KOPT-K1 (cell line): Measurements from ENCODE around the gene DLX6.

ENCODE experiments used
- H3K27ac ChIP-seq: fragments of 200-600 bp; sonication (generic); 2 replicates; pipeline ENCODE4 v1.5.1; 2016; ENCODE audit warnings: antibody characterized with exemption, mild to moderate bottlenecking, low read depth, low read length; ENCODE audit not compliant: poor library complexity, severe bottlenecking
- H3K36me3 ChIP-seq: fragments of 200-600 bp; sonication (generic); 2 replicates; pipeline ENCODE4 v1.5.1; 2017; ENCODE audit warnings: antibody characterized with exemption, mild to moderate bottlenecking, low read length, moderate library complexity; ENCODE audit not compliant: insufficient read depth
- H3K9me3 ChIP-seq: fragments of 200-600 bp; sonication (generic); 2 replicates; pipeline ENCODE4 v1.5.1; 2017; ENCODE audit warnings: antibody characterized with exemption, low read length, mild to moderate bottlenecking; ENCODE audit not compliant: insufficient read depth, poor library complexity, severe bottlenecking

Gene DLX6

DNA sequence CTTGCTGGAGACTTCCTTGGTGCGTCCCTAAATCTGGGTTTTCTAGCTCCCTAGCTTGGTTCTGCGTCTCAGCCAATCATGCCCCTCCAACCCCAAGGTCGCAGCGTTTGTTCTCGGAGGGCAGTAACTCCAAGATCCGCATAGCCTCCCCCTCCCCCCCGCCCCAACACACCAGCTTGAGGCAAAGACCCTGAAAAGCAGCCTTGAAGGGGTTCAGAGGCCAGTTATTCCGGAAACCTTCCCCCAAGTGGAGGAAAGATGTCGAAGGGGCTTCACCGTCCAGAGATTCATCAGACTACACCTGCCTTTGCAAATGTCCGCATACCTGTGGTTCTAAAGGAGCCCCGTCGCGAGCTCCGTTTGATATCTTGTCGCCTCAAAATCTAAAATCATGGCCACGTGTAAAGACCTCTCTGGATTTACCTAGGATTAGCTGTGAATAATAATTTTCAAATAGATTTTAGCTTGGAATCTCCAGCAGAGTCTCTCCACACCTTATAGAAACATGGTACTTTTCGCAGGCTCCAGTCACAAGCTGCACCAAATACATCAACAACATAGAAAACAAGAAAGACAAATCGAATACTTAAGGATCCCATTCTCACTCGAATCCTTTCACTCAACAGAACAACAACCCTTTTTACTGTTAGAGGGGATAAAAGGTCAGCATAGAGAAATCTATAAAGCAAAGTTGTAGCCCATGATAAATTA lies 7.9 kb downstream of the DLX6 start:
- Histone ChIP-seq H3K9me3 (peaks cover 7% of the 10 kb centered on the region), H3K36me3 (no peaks in the 10 kb centered on the region), H3K27ac (no peak overlapping the region)

DNA sequence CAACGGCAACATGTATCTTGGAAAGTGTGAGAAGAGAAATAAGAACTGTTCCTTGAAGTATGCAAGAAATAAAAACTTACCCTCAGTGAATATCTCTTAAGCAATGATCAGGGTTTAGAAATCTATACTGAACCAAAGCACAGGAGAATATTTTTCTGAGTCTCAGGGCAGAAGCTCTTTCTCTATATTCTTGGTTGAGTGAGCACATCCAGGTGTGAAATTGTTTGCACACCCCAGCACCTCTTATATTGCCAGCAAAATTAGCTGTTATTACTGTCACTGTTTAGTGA lies 8.4 kb downstream of the DLX6 start:
- Histone ChIP-seq H3K27ac (no peak overlapping the region), H3K9me3 (peaks cover 8% of the 10 kb centered on the region), H3K36me3 (no peaks in the 10 kb centered on the region)

DNA sequence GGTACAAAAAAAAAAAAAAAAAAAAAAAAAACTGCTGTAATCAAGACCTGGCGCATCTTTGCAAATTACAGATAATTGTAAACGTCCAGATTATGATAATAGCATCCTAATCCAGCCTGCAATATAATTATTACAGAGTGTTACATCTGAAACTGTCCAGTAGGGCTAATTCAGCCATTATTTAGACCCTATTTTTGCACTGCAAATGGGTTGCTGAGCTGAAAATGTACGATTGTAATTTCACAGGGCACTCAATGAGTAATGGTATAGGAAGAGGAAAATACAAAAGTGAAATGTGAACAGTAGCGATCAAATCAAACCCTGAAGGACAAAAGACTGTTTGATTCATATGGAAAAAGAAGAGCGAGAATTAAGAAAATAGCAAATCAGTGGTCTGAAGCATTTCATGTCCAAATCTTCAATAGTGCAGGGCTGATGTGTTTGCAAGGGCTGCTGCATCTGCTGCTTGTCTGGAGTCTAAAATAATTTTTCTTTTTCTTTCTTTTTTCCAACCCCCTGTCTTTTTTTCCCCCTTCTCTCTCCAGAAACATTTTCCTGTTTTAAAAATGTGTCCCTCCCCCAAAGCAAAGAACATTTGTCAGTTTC lies 8.9 kb downstream of the DLX6 start:
- H3K36me3 ChIP-seq, result no peaks in the 10 kb centered on the region
- H3K9me3 ChIP-seq, result peaks cover 8% of the 10 kb centered on the region
- H3K27ac ChIP-seq, result no peak overlapping the region

DNA sequence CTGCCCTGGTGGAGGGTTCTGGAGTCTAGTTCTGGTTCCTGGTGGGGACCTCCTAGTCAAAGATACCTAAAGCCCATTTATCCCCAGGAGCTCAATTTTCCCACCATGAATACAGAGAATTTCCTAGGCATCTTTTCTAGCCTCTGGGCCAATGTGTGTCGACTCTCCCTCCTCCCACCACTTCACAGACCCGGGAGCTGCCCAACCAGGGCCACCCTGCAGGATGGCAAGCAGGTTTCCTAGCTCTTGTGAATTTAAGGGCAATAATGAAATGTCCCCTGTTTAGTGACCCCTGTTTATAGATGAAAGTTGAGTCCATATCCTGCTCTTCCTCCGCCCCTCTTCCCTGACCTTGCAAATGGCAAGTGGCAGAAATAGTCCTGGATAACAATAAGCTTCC lies 9.9 kb downstream of the DLX6 start:
- Histone ChIP-seq H3K36me3 (no peaks in the 10 kb centered on the region), H3K9me3 (peaks cover 8% of the 10 kb centered on the region), H3K27ac (no peak overlapping the region)

DNA sequence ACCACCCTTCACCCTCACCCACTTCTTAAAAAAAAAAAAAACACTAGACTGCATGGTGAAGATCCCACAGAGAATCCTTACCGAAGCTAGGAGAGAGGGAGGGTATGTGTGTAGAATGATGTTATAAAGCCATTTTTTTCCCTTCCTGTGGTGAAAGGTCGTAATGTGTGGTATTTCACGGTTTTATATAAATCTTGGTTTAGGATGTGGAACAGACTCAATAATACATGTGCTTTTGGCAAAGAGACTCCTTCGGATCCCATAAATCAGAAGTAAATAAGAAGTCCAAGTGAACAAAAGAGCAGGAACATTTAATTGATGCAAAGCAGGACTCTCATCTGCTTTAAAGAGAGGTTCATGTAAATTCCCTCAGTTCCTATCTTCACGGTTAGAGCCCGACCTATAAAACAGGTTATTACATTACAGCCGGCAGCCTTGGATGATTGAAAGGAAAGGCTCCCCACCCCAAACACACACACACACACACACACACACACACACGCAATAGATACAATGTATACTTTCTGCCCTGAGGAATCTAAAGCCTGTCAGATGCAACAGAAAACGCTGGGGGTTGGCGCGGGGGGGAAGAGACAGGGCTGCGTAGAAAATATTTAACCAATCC lies 10.5 kb downstream of the DLX6 start:
- Histone ChIP-seq H3K27ac (no peak overlapping the region), H3K36me3 (no peaks in the 10 kb centered on the region)

DNA sequence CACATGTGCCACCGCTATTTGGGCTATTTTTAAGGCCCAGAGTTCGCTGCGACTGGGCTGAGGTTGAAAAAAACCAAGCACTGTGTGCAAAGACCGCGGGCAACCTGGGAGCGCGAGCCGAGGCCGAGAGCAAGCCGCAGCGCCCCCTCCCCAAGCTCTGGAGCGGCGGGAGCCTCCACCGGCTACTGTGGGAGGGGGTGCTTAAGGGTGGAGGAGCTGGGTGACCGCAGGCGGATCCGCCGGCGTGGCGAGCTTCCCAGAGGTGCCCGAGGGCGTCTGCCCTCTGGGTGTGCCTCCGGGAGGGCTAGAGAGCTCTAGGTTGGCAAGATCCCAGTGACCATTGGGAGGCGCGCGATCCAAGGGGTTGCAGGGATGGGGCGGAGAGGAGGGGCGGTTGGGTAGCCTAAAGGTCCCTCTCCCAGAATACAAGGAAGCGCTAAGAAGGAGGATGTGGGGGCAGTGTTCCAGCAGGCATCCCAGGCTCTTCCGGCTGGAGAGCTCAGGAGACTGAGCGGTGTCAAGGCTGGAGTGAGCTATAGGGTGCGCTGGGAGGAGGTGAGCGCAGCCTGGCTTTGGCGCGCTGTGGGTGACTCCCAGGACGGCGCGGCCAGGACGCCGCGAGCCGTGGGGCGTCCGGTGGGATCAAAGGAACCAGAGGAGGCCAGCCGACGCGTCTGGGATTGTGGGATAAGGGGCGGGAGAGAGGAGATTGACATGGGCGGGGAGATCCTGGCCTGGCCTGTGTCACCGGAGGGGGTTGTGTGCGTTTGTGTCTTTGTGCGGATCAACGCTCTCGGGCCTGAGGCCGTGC lies 11.2 kb downstream of the DLX6 start:
- peaks cover 8% of the 10 kb centered on the region for H3K9me3 ChIP-seq
- H3K36me3 ChIP-seq, result no peaks in the 10 kb centered on the region
- H3K27ac ChIP-seq, result no peak overlapping the region

More for the DNA sequence above, 10.5 kb downstream of the DLX6 start:
- H3K9me3 ChIP-seq, result peaks cover 8% of the 10 kb centered on the region

DNA sequence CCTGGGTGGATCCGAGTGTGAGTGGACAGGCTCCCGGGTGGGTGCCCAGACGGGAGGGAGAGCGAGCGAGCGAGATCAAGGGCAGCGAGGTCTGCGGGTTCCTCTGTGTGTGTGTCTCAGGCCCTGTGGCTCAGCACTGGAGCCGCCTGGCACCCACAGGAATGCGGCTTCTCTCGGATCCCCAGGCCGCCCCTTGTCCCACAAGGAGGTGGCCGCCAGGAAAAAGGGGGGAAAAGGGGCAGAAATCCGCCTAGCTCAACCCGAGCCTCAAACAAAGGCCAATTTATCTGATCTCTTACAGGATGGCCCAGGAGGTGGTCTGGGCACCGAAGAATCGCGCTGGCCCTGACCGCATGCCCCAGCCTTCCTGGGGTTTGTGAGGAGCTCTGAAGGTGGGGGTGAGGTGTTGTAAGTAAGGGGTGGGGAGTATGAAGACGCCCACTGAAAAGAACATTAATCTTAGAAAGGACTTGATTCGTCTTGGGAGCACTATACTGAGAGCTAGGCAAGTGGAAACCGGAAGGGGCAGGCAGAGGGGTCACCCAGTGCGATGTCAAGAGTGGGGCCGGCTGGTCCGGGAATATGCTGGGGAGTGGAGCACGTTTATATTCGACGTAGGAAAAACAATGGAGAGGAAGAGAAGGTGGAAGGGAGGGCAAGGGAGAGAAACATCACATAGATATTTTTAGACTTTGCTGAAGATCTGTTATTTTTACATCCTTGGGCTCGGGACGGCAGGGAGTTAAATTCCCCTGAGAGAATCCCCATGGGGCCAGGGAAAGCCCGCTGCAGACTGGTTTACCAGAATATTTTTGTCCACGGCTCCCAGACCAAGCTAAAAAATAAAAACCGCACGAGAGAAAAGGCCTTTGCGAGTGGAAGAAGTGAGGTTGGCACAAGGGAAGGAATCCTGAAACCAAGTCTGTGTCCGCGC lies 12.1 kb downstream of the DLX6 start:
- H3K27ac ChIP-seq, result no peak overlapping the region
- peaks cover 8% of the 10 kb centered on the region for H3K9me3 ChIP-seq
- no peaks in the 10 kb centered on the region for H3K36me3 ChIP-seq

DNA sequence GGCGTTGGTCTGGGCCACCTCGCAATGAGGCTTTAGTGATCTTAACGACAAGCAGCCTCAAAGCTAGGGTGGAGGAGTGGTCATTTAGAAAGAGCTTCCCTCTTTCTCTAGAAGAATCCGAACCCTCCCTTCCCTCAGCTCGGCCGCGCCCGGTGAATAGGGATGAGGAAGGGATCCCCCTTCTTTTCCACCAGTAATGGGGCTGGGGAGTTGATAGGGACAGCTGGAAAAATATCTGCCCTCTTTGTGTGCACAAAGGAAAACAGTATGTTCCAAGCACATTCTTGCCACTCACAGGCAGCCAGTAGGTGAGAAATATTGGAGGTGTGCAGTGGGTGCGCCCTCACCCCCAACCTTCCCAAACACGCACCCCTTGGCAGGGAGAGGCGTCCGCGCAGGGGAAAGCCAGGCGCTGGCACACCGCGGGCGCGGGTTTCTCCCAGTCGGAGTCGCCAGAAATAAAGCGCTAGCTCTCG lies 12.8 kb downstream of the DLX6 start:
- no peak overlapping the region for H3K27ac ChIP-seq
- H3K9me3 ChIP-seq, result peaks cover 8% of the 10 kb centered on the region
- H3K36me3 ChIP-seq, result no peaks in the 10 kb centered on the region

DNA sequence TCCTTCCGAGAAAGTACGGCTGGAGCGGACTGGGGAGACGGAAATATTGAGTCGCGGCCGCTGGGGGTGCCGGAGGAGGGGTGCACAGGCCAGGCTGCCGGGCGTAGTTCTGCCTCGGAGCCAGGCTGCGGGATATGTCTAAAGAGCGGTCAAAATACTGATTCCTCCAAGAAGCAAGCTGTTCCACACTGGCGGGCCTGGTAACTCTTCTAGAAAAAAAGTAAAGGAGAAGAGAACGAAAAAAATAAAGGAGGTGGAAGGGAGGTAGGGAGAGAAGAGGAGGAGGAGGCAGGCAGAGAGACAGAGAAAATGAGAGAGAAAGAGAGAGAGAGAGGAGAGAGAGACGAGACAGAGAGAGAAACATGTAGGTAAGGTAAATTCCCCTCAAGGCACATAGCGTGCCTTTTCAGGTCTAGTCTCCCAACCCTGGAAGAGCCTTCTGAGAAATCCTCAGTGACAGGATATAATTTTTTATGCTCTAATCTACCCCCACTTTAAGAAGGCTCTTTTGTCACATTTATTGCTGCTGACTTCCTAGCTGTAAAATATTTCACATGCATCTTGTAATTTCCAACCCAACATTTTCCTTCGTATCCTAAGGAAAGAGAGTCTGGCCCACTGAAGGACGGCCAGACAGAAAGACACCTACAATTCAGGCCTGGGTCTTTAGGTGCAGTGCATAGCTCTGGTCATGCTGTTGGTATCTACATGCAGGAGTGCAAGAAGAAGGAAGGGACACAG lies 13.6 kb downstream of the DLX6 start:
- Histone ChIP-seq H3K36me3 (no peaks in the 10 kb centered on the region), H3K9me3 (peaks cover 8% of the 10 kb centered on the region), H3K27ac (no peak overlapping the region)

DNA sequence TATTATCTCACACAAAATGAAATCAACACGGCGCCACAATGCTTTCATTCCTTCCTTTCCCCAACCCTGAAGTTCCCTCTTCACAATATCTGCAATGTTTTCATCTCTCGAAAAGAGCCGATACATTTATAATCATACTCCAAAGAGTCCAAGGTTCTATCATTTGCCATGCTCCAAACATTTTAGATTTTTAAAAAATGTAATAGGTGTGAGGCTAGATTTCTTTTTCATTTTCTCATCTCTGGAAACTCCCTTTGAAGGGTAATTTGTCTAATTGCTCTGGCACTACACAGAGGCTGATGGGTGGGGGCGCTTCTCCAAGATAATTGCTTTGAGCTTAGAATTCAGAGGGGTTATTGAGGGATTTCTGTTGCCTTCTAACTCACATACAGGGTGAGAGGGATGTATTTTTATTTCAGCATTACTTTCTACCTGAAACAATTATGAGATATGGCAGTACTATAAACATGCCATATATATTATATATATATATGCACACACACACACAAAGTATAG lies 14.4 kb downstream of the DLX6 start:
- H3K27ac ChIP-seq, result no peak overlapping the region
- peaks cover 8% of the 10 kb centered on the region for H3K9me3 ChIP-seq
- no peaks in the 10 kb centered on the region for H3K36me3 ChIP-seq

DNA sequence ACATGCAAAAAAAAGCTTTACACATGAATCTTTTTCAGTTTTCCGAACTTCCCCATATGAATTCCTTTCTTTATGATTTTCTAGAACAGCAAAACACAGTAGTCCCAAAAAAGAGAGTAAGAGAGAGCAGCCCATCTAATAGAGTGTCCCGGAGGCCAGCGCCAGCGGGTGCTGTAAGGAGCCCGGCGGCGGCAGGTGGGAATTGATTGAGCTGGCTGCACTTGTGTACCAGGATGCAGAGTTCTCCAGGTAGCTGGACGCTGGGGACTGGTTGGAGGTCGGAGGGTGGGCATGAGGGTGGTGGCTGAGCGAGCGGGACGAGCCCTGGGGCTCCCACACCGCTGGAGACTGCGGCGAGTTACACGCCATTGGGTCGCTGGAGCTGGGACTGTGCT lies 15.2 kb downstream of the DLX6 start:
- Histone ChIP-seq H3K27ac (no peak overlapping the region), H3K36me3 (no peaks in the 10 kb centered on the region), H3K9me3 (peaks cover 8% of the 10 kb centered on the region)

DNA sequence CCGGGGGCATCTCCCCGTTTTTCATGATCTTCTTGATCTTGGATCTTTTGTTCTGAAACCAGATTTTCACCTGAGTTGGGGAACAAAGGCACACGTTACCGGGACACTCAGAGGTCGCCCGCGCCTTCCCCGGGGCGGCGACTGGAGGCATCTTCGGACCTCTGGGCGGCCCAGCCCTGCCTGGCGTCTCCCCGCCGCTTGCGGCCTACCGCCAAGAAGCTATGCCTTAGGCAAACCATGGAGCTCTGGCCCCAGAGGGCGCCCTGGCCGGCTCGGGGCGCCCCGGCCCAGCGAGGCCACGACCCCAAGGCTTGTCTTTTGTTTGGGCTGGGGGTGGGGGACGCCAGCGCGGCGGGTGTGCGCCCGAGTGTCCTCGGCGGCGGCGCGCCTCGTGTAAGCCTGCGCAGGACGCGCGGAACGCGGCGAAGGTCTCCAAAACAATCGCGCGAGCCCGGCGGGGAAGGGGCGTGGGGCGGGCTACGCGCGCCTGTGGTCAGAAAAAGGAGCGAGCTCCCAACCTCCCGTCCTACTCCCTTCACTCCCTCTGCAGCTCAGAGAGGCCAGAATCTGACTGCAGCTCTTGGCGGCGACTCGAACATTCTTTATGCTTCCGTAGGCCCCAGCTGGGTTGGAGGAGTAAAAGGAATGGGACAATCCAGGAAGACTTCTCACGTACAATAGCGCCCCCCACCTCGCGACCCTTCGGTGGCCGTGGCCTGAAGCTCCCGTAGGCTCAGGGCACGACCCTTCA lies 15.8 kb downstream of the DLX6 start:
- H3K36me3 ChIP-seq, result no peaks in the 10 kb centered on the region
- peaks cover 8% of the 10 kb centered on the region for H3K9me3 ChIP-seq
- H3K27ac ChIP-seq, result no peak overlapping the region

DNA sequence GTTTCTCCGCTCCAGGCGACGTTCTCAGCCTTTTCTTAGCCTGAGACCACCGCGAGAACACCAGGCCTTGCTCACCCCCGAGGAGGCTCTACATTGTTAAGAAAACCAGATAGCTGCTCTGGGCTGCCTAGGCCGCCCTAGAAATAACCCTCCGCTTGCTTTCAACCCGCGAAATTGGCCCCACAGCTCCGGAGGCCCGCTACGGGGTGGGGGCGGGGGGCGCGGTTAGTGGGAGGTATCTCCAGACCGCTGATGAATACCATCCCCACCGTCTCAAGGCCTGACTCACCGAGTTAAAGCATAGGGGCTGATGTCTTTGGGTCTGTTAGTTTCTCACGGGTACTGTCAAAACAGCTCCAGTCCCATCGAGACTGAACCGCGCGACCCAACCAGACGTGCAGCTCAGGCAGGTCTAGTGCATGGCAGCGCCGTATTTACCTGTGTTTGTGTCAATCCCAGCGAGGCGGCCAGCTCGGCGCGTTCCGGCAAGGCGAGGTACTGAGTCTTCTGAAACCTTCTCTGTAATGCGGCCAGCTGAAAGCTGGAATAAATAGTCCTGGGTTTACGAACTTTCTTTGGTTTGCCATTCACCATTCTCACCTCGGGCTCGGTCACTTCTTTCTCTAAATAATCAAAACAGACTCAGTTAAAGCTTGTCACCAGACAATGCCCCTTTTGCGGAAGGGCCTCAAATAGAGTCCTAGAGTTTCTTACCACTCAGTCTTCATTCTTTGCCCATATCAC lies 16.6 kb downstream of the DLX6 start:
- no peaks in the 10 kb centered on the region for H3K36me3 ChIP-seq
- peaks cover 8% of the 10 kb centered on the region for H3K9me3 ChIP-seq
- no peak overlapping the region for H3K27ac ChIP-seq
